Measurements from ENCODE around the gene TUBA1C.
A peak's percentile ranks its signal among the peaks of the same experiment; 100 is the strongest.
"Not testable (repeated sequence)": the region's sequence is repeated elsewhere in the genome, so short reads cannot be mapped to it uniquely, and the experiment has no call there.

The TUBA1C gene

GRCh38 chr12:49310451-49311000 lies 45.6 kb downstream of the TUBA1C start:
- DNase-seq (ENCODE audit: low spot score), result not testable (repeated sequence)

- DNase-seq (ENCODE audit: low spot score), result no peak
These were observed 49.9 kb downstream of the TUBA1C start for GRCh38 chr12:49314811-49315210.

GRCh38 chr12:49317118-49317517 lies 52.2 kb downstream of the TUBA1C start:
- not testable (repeated sequence) for DNase-seq (ENCODE audit: low spot score)

GRCh38 chr12:49320411-49321103 lies 55.7 kb downstream of the TUBA1C start:
- not testable (repeated sequence) for DNase-seq (ENCODE audit: low spot score)

DNA sequence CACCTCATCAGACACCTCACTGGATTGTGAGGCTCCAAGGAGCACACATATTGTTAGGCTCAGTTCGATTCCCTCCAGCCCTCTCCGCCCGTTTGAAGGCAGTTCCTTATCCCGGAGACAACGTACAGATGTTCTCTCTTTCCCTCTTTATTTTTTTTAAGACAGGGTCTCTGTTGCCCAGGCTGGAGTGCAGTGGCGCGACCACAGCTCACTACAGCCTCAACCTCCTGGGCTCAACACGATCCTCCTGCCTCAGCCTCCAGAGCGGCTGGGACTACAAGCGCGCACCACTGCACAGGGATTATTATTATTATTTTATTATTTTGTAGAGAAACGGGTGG lies 57.5 kb downstream of the TUBA1C start:
- no peak for DNase-seq (ENCODE audit: low spot score)

DNA sequence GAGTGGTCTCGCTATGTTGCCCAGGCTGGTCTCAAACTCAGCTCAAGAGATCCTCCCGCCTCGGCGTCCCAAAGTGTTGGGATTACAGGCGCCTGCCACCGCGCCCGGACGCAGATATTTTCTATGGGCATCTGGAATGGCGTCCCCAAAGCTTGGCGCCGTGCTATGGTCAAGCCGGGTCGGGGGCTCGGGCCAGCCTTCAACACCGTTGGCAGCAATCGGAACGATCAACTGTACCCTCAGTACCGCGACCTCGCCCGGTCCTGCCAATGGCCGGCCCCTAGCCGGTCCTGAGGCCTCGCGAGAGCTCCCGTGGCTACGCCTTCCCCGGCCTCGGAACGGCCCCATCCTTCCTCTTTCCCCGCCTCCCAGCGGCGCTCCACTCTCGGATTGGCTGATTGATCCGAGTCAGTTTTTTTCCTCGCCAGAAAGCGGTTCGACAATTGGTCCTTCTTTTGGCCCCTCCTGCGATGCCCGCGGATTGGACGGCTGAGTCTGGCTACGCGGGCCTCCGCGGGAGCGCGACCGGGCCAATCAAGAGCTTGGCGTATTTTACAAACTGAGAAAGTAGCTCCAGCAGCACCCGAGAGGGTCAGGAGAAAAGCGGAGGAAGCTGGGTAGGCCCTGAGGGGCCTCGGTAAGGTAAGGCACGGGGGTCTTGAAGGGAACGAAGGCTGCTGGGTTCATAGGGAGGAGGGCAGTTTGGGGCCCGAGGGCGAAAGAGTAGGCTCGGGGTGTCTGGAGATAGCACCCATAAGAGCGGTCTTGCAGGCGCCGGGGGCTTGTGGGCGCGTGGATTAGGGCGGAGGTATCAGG lies 58.0 kb downstream of the TUBA1C start, which contains the start of gene TROAP:
TROAP (plus strand) TSS at position 548 of the 816 bp plus-strand sequence. CDS start 354 bp downstream, outside the sequence.
- peak; percentile 99 for DNase-seq (ENCODE audit: low spot score)

DNA sequence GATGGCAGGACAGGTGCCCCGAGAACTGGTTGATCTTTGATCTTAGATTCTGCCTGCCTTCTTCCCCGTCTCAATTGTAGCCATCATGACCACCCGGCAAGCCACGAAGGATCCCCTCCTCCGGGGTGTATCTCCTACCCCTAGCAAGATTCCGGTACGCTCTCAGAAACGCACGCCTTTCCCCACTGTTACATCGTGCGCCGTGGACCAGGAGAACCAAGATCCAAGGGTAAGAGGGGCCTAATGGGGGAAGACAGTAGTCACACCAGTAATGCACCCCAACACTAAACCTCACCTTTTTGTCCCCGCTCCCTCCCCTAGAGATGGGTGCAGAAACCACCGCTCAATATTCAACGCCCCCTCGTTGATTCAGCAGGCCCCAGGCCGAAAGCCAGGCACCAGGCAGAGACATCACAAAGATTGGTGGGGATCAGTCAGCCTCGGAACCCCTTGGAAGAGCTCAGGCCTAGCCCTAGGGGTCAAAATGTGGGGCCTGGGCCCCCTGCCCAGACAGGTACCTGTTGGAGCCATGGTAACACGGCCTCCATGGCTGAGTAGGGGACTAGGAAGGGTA lies 58.7 kb downstream of the TUBA1C start:
- DNase-seq (ENCODE audit: low spot score), result no peak
